ENCODE results near the gene ATP6V0C. TPM values are rescaled to one million over a fixed set of nuclear protein-coding genes. Genes with fewer than 3 reads are reported as not detected.

ATP6V0C gene
- total and polyA plus RNA-seq, 2 of the 8 experiments (the other 6 are each of a cell fraction or from before 2014, with no cell fraction given) = 125 to 176 TPM

DNA sequence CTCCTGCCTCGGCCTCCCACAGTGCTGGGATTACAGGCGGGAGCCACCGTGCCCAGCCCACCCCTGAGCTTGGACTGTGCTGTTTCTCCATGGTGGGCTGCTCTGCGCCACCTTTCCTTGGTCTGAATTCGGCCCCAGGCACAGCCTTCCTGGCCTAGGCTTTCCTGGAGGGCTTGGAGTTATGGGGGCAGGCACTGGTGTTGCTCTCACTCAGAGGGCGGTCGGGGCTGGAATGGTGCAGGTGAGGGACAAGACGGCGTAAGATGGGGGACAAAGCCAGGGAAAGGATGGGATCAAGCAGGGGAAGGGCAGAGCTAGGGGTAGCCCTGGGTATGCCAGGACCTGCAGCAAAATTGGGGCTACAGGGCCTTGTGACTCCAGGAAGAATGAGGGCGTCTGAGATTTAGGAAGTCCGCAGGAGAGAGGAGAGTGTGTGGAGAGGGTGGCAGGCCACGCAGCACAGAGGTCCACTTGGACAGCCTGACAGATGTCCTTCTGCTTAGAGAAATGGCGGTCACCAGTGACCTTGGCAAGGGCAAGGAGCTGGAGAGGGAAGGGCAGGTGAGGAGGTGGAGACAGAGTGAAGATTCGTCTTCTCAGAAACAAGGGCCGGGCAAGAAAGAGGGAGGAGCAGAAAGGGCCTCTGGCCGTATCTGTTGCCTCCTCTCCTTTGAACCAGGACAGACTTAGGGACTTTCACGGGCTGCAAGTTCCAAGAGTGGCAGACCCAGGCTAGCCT, 1.6 kb upstream of the ATP6V0C start:
- Histone ChIP-seq H3K4me1 (replicated peaks in 1 of 4; ENCODE audit: control insufficient read depth in 3 of 4, insufficient read depth in 4 of 4, low read length in 3 of 4) (peaks cover 4 to 37% (median 22%) of the 10 kb centered on the region in 4 experiments), H3K56ac (replicated peaks; ENCODE audit: insufficient read length, low read depth, low read length) (no peak overlapping the region), H3K4ac (replicated peaks; ENCODE audit: insufficient read length, low read depth, low read length) (no peak overlapping the region), H3K4me2 (ENCODE audit: insufficient read depth in 1 of 2, low read depth in 2 of 2, low read length in 2 of 2) (peak overlapping the region in 1 of 2 experiments; percentile 71; a peak in 2 of 4 replicates), H2BK12ac (ENCODE audit: low read depth, low read length) (peak overlapping the region; percentile 96; the same call in 1 of the 2 replicates), H2BK5ac (ENCODE audit: low read depth, low read length) (peak overlapping the region; percentile 63; the same call in 1 of the 2 replicates), H4K91ac (replicated peaks; ENCODE audit: insufficient read length, low read length) (peak overlapping the region; percentile 38), H3K4me3 (ENCODE audit: extremely low read depth in 1 of 4, insufficient read depth in 2 of 4, low read depth in 3 of 4, low read length in 4 of 4) (peak overlapping the region in 1 of 4 experiments; percentile 99; a peak in 2 of 8 replicates), H2AFZ (ENCODE audit: low read length) (no peak overlapping the region), H4K8ac (ENCODE audit: extremely low read depth, insufficient read depth, low read length) (no peak overlapping the region), H2AK5ac (ENCODE audit: low read depth, low read length) (peak overlapping the region; percentile 95; the same call in 1 of the 2 replicates), H3K23ac (ENCODE audit: insufficient read length) (no peak overlapping the region), H4K20me1 (replicated peaks in 1 of 2; ENCODE audit: control insufficient read depth in 1 of 2, insufficient read depth in 2 of 2, low read length in 2 of 2) (peaks cover 16 to 24% of the 10 kb centered on the region in 2 experiments), H2BK120ac (replicated peaks; ENCODE audit: low read depth, low read length) (no peak overlapping the region), H2BK15ac (ENCODE audit: low read length) (peak overlapping the region; percentile 92; the same call in 1 of the 2 replicates), H3K14ac (ENCODE audit: insufficient read length) (no peak overlapping the region), H3K18ac (ENCODE audit: extremely low read depth, low read length) (peak overlapping the region; percentile 48), H3K27me3 (replicated peaks in 1 of 4; ENCODE audit: control insufficient read depth in 3 of 4, extremely low read depth in 1 of 4, insufficient read depth in 3 of 4, low read length in 3 of 4) (peaks cover 0 to 3% (median 0%) of the 10 kb centered on the region in 4 experiments; a peak in 2 of 7 replicates), H3K9ac (replicated peaks in 1 of 4; ENCODE audit: extremely low read depth in 1 of 4, low read depth in 3 of 4, low read length in 3 of 4) (peak overlapping the region in 1 of 4 experiments; percentile 5; a peak in 1 of 7 replicates), H3K9me3 (ENCODE audit: insufficient read depth in 2 of 2, low read depth in 1 of 2, low read length in 1 of 2) (no peaks in the 10 kb centered on the region), H3K79me1 (ENCODE audit: low read depth, low read length) (peaks cover 12% of the 10 kb centered on the region), H2BK20ac (ENCODE audit: low read length) (0 out of 2 replicates have a peak overlapping the region, but pooled peaks have one; percentile 43), H3K27ac (ENCODE audit: low read depth, low read length) (no peak overlapping the region), H3K23me2 (ENCODE audit: low read depth, low read length) (peaks cover 8% of the 10 kb centered on the region; the same call in 1 of the 2 replicates), H3K36me3 (ENCODE audit: control insufficient read depth in 2 of 4, insufficient read depth in 4 of 4, low read length in 3 of 4) (no peaks in the 10 kb centered on the region), H3K79me2 (ENCODE audit: control insufficient read depth in 1 of 2, insufficient read depth in 2 of 2, low read length in 2 of 2) (peaks cover 26 to 32% of the 10 kb centered on the region in 2 experiments), H4K5ac (ENCODE audit: insufficient read length, low read depth, low read length) (no peak overlapping the region)
- POLR2A ChIA-PET (ENCODE audit: partially characterized antibody) = interaction anchor here (0.8 to 5.6 kb wide), 11 partner anchors 8 to 91 kb away, joined by 3 to 44 read pairs (median 4); partner anchors contain the start of genes AMDHD2, CEMP1 and TBC1D24
- CTCF ChIA-PET (ENCODE audit: partially characterized antibody) = interaction anchor here (0.7 to 3.7 kb wide), 6 partner anchors 9 to 318 kb away, joined by 3 to 24 read pairs (median 4); no protein-coding TSS in a partner anchor
- DNase-seq (ENCODE audit: low read depth in 1 of 2, low spot score in 2 of 2) (no peak), FAIRE-seq (no peak)
- WGBS, 2 experiments (ENCODE audit: extremely low coverage in 1 of 2, insufficient coverage in 1 of 2, insufficient read length in 1 of 2, insufficient replicate concordance in 2 of 2, low coverage in 1 of 2, low lambda C conversion rate in 2 of 2, missing lambda C conversion rate in 1 of 2) = 89% methylated on average over 17 of the region's 17 CpGs; no CpG with 5 or more reads in 1 of the 2 experiments
- TF ChIP-seq BRCA1 (IDR thresholded peaks at IDR 0.05; ENCODE audit: low read depth, low read length) (no peak), RNF2 (IDR thresholded peaks at IDR 0.05; ENCODE audit: borderline replicate concordance, low read depth, low read length, missing control alignments, poor library complexity, severe bottlenecking) (no peak), EGR1 (IDR thresholded peaks at IDR 0.05; ENCODE audit: borderline replicate concordance, low read depth, low read length) (no peak), MAFK (IDR thresholded peaks at IDR 0.05; ENCODE audit: low read depth, low read length) (no peak), TBP (IDR thresholded peaks at IDR 0.05; ENCODE audit: low read depth, low read length) (no peak), CBX5 (IDR thresholded peaks at IDR 0.05; ENCODE audit: low read depth, low read length) (no peak), RAD21 (IDR thresholded peaks at IDR 0.05 in 1 of 2, conservative IDR thresholded peaks at IDR 0.05 in 1 of 2; ENCODE audit: low read depth in 2 of 2, low read length in 2 of 2) (no peak), POU5F1 (IDR thresholded peaks at IDR 0.05; ENCODE audit: low read depth, low read length) (no peak), EP300 (IDR thresholded peaks at IDR 0.05; ENCODE audit: borderline replicate concordance in 1 of 2, low read depth in 2 of 2, low read length in 2 of 2) (no peak), BACH1 (IDR thresholded peaks at IDR 0.05; ENCODE audit: low read length) (no peak)

All from H1 (cell line).